Stomach (tissue), 9 donors: ENCODE measurements around the gene KRT25. TPM values are rescaled to one million over a fixed set of nuclear protein-coding genes. Genes with fewer than 3 reads are reported as not detected.

ENCODE experiments used
- DNase-seq, 2 donors: peaks; one replicate each; pipeline versions ENCODE4 v3.0.0 to v3.0.0-alpha.2; 2013 to 2019
- H3K27ac ChIP-seq, 5 donors: fragments of 200-600 bp in 4 of 5; sonication (generic) in 4 of 5; one replicate each; pipeline ENCODE4 v1.5.1; 2013 to 2019; ENCODE audit warnings: mild to moderate bottlenecking in 1 of 5, moderate library complexity in 1 of 5
- H3K27me3 ChIP-seq, 3 donors: fragments of 200-600 bp; sonication (generic); one replicate each; pipeline ENCODE4 v1.5.1; 2017 to 2019; ENCODE audit warnings: mixed run types in 1 of 3
- H3K36me3 ChIP-seq, 4 donors: fragments of 200-600 bp; sonication (generic); 1 replicate in 3 of 4; 2 replicates in 1 of 4; pipeline ENCODE4 v1.5.1; 2016 to 2019
- H3K4me1 ChIP-seq, 4 donors: fragments of 200-600 bp; sonication (generic); one replicate each; pipeline ENCODE4 v1.5.1; 2016 to 2019
- H3K4me3 ChIP-seq, 4 donors: fragments of 200-600 bp; sonication (generic) in 3 of 4; one replicate each; pipeline ENCODE4 v1.5.1; 2016 to 2019; ENCODE audit warnings: mild to moderate bottlenecking in 1 of 4
- H3K9me3 ChIP-seq, 4 donors: fragments of 200-600 bp; sonication (generic); one replicate each; pipeline ENCODE4 v1.5.1; 2016 to 2019
- CTCF ChIP-seq, 7 experiments: fragments of 450-650 bp in 4 of 7; fragments of 200-600 bp in 3 of 7; sonication (generic) in 3 of 7; IDR thresholded peaks; one replicate each; pipeline ENCODE4 v1.5.1; 2016 to 2019; ENCODE audit warnings: antibody characterized with exemption in 7 of 7, control low read depth in 2 of 7, mild to moderate bottlenecking in 1 of 7
- EP300 ChIP-seq: sonication (generic); formaldehyde crosslinking; IDR thresholded peaks from one replicate; pipeline ENCODE4 v1.6.1; 2017; ENCODE audit warnings: antibody characterized with exemption
- POLR2A ChIP-seq, 4 donors: fragments of 450-650 bp; IDR thresholded peaks; one replicate each; pipeline ENCODE4 v1.6.1; 2016; ENCODE audit warnings: antibody characterized with exemption in 4 of 4, control low read depth in 2 of 4, mild to moderate bottlenecking in 1 of 4, moderate library complexity in 1 of 4
- POLR2AphosphoS5 ChIP-seq, 3 donors: sonication (generic); formaldehyde crosslinking; IDR thresholded peaks; one replicate each; pipeline ENCODE4 v1.6.1; 2016; ENCODE audit warnings: antibody characterized with exemption in 3 of 3
- WGBS, 5 donors: extraction: QIAGEN DNeasy Blood & Tissue Kit in 3 of 5; methylation state at CpG; one replicate each; pipeline versions ENCODE4 v1.1.5 to v1.1.7; 2013 to 2018; 5-methylcytosine and 5-hydroxymethylcytosine counted together
- intact Hi-C: fragments of 100-400 bp; cut with DNase I; formaldehyde crosslinking; loops from one replicate; pipeline ENCODE4 v1.15.1; 2023; ENCODE audit warnings: low total_unique reads
- polyA plus RNA-seq, 3 donors: library from polyadenylated mRNA; stranded (reverse); fragments of 200-250 nt; gene quantifications; one replicate each; pipeline ENCODE4 v1.2.3, GENCODE V29; 2013
- total RNA-seq, 5 donors: library from RNA; depleted of rRNA; stranded (reverse); fragments of >200 nt; gene quantifications; one replicate each; pipeline versions ENCODE4 v1.1.0 to v1.2.3, GENCODE V29; 2014 to 2016
- donor health status: healthy with polysubstance abuse.
- donor health status: Bipolar disorder and iron deficiency.
- donor health status: healthy.

The KRT25 gene
- total and polyA plus RNA-seq, 8 donors: not detected

GRCh38 chr17:40727447-40728231, 27.5 kb downstream of the KRT25 start:
- H3K27ac ChIP-seq: no peak overlapping the region
- peaks cover 0 to 11% (median 0%) of the 10 kb centered on the region in 3 donors for H3K27me3 ChIP-seq

DNA sequence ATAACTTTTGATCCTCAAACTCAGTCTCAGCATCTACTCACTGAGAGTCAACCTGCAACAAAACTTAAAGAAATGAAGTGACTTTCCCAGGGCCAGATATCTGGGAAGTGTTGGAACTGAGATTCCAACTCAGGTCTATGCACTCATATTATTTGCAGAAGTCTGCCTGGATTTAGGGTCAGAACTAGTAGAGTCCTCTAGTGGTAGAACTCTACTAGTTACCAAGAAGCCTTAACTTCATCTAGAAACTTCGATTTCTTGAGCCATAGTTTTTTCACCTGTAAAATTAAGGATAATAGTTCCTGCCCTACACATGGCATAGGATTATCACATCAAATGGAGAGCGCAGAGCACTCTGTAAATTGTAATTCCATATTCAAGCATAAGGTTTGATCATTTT, 28.2 kb downstream of the KRT25 start:
- no peak overlapping the region for H3K27ac ChIP-seq
- no peaks in the 10 kb centered on the region for H3K9me3 ChIP-seq
- H3K27me3 ChIP-seq: peaks cover 0 to 11% (median 0%) of the 10 kb centered on the region in 3 donors
- WGBS, 5 donors: 46 to 64% (median 57%) methylated on average over 2 of the region's 2 CpGs
- no peaks in the 10 kb centered on the region for H3K36me3 ChIP-seq
- DNase-seq: no peak
- H3K4me1 ChIP-seq: no peaks in the 10 kb centered on the region
- TF ChIP-seq CTCF (IDR thresholded peaks at IDR 0.05) (peak in 2 of 7 experiments; percentile 38 to 42), POLR2AphosphoS5 (IDR thresholded peaks at IDR 0.05) (no peak), EP300 (no peak)
- intact Hi-C loops: no loop called here
- H3K4me3 ChIP-seq: no peak overlapping the region

More at GRCh38 chr17:40727447-40728231, 27.5 kb downstream of the KRT25 start:
- TF ChIP-seq CTCF (IDR thresholded peaks at IDR 0.05) (no peak), EP300 (no peak), POLR2AphosphoS5 (IDR thresholded peaks at IDR 0.05) (no peak), POLR2A (IDR thresholded peaks at IDR 0.05) (no peak)
- H3K9me3 ChIP-seq: no peaks in the 10 kb centered on the region
- peak in 1 of 2 donors; percentile 18 for DNase-seq
- 32 to 51% (median 35%) methylated on average over 8 of the region's 8 CpGs for WGBS, 5 donors
- no peaks in the 10 kb centered on the region for H3K36me3 ChIP-seq
- H3K4me1 ChIP-seq: no peaks in the 10 kb centered on the region
- intact Hi-C loops: no loop called here
- H3K4me3 ChIP-seq: no peak overlapping the region

GRCh38 chr17:40724656-40725055, 30.5 kb downstream of the KRT25 start:
- no peaks in the 10 kb centered on the region for H3K9me3 ChIP-seq
- intact Hi-C loops: no loop called here
- 67 to 83% (median 74%) methylated on average over 1 of the region's 1 CpG for WGBS, 5 donors
- no peaks in the 10 kb centered on the region for H3K4me1 ChIP-seq
- no peak overlapping the region for H3K27ac ChIP-seq
- DNase-seq: no peak
- H3K4me3 ChIP-seq: no peak overlapping the region
- no peaks in the 10 kb centered on the region for H3K36me3 ChIP-seq
- H3K27me3 ChIP-seq: peaks cover 0 to 4% (median 0%) of the 10 kb centered on the region in 3 donors
- TF ChIP-seq EP300 (no peak), CTCF (IDR thresholded peaks at IDR 0.05) (no peak), POLR2A (IDR thresholded peaks at IDR 0.05) (no peak), POLR2AphosphoS5 (IDR thresholded peaks at IDR 0.05) (no peak)

- Histone ChIP-seq H3K4me3 (no peak overlapping the region), H3K27ac (no peak overlapping the region), H3K9me3 (no peaks in the 10 kb centered on the region), H3K27me3 (peaks cover 0 to 4% (median 0%) of the 10 kb centered on the region in 3 donors), H3K36me3 (no peaks in the 10 kb centered on the region), H3K4me1 (no peaks in the 10 kb centered on the region)
- intact Hi-C loops: no loop called here
- 53 to 70% (median 66%) methylated on average over 1 of the region's 1 CpG for WGBS, 5 donors
- no peak for TF ChIP-seq POLR2A (IDR thresholded peaks at IDR 0.05)
- no peak for TF ChIP-seq POLR2AphosphoS5 (IDR thresholded peaks at IDR 0.05)
- no peak for TF ChIP-seq CTCF (IDR thresholded peaks at IDR 0.05)
- no peak for TF ChIP-seq EP300
- DNase-seq: no peak
These were observed 32.9 kb downstream of the KRT25 start for GRCh38 chr17:40722241-40722640.
